Caco-2 (cell line): ENCODE results near the gene CACNB2. TPM values are rescaled to one million over a fixed set of nuclear protein-coding genes. Genes with fewer than 3 reads are reported as not detected.

ENCODE experiments used
- BruUV-seq: library from RNA; stranded (reverse); fragments of 400-500 nt; replicated peaks from 2 replicates; lab custom pipeline; 2021; lab: Mats Ljungman, UMichigan
- CTCF ChIA-PET: fragments of 300-600 bp; sonication (Branson Sonifier 250); formaldehyde crosslinking; loops from one replicate; lab custom pipeline; 2022; ENCODE audit warnings: antibody characterized with exemption; lab: Charles Lee
- POLR2A ChIA-PET: fragments of 300-600 bp; sonication (Branson Sonifier 250); formaldehyde crosslinking; loops from one replicate; lab custom pipeline; 2022; ENCODE audit warnings: antibody characterized with exemption; lab: Charles Lee
- DNase-seq, 2 experiments: peaks; one replicate each; pipeline versions ENCODE4 v3.0.0 to v3.0.0-alpha.2; 2020 to 2022
- H3K27me3 ChIP-seq: replicated peaks from 2 replicates; pipeline ENCODE4 v1.6.0; 2011; ENCODE audit warnings: low read length; ENCODE audit not compliant: control insufficient read depth, insufficient read depth
- H3K36me3 ChIP-seq: 2 replicates; pipeline ENCODE4 v1.5.1; 2011; ENCODE audit warnings: low read length; ENCODE audit not compliant: control insufficient read depth, insufficient read depth
- H3K4me1 ChIP-seq: fragments of 250-450 bp; sonication (Bioruptor Pico); 2 replicates; pipeline ENCODE4 v1.5.1; 2020; ENCODE audit warnings: mild to moderate bottlenecking
- H3K4me3 ChIP-seq: 2 replicates; pipeline ENCODE4 v1.5.1; 2011; ENCODE audit warnings: low read depth, mild to moderate bottlenecking, control low read depth, low read length
- H3K9me3 ChIP-seq: fragments of 250-450 bp; sonication (Bioruptor Pico); 2 replicates; pipeline ENCODE4 v1.5.1; 2020; ENCODE audit warnings: mild to moderate bottlenecking, moderate library complexity
- H3K27ac Mint-ChIP-seq: one replicate; pipeline ENCODE4 v1.8.0; 2022; ENCODE audit warnings: mixed read lengths; ENCODE audit not compliant: unreplicated experiment
- H3K27me3 Mint-ChIP-seq: one replicate; pipeline ENCODE4 v1.8.0; 2022; ENCODE audit warnings: mixed read lengths; ENCODE audit not compliant: insufficient read depth, unreplicated experiment
- H3K36me3 Mint-ChIP-seq: one replicate; pipeline ENCODE4 v1.8.0; 2022; ENCODE audit warnings: mild to moderate bottlenecking, mixed read lengths; ENCODE audit not compliant: insufficient read depth, unreplicated experiment
- H3K4me1 Mint-ChIP-seq: one replicate; pipeline ENCODE4 v1.8.0; 2022; ENCODE audit warnings: low read depth, mixed read lengths; ENCODE audit not compliant: unreplicated experiment
- H3K4me3 Mint-ChIP-seq: one replicate; pipeline ENCODE4 v1.8.0; 2022; ENCODE audit warnings: mild to moderate bottlenecking, moderate library complexity, mixed read lengths; ENCODE audit not compliant: unreplicated experiment
- H3K9me3 Mint-ChIP-seq: one replicate; pipeline ENCODE4 v1.8.0; 2022; ENCODE audit warnings: mixed read lengths; ENCODE audit not compliant: unreplicated experiment
- CTCF ChIP-seq, 2 experiments: fragments of 200-600 bp in 1 of 2; IDR thresholded peaks; 1 replicate in 1 of 2; 2 replicates in 1 of 2; pipeline versions ENCODE4 v1.5.1 to v1.8.0; 2011 to 2022; ENCODE audit warnings: antibody characterized with exemption in 1 of 2, control low read depth in 1 of 2, inconsistent platforms in 1 of 2, low read depth in 1 of 2, low read length in 1 of 2, mild to moderate bottlenecking in 1 of 2, moderate library complexity in 1 of 2; ENCODE audit not compliant: insufficient read depth in 1 of 2, severe bottlenecking in 1 of 2, unreplicated experiment in 1 of 2
- intact Hi-C: fragments of 100-400 bp; cut with micrococcal nuclease; formaldehyde crosslinking; loops from one replicate; pipeline ENCODE4 v1.10.0; 2022; ENCODE audit not compliant: unreplicated experiment
- total RNA-seq: library from RNA; stranded (reverse); gene quantifications from 2 replicates; pipeline ENCODE4 v1.2.3, GENCODE V29; 2022

The CACNB2 gene
- total RNA-seq, 1 experiment from 2014 or later, result 0.98 TPM

- no peaks in the 10 kb centered on the region for H3K36me3 Mint-ChIP-seq
- DNase-seq, result no peak
- no peak overlapping the region for H3K4me3 Mint-ChIP-seq
- no peaks in the 10 kb centered on the region for H3K9me3 Mint-ChIP-seq
- Histone ChIP-seq H3K9me3 (no peaks in the 10 kb centered on the region), H3K36me3 (no peaks in the 10 kb centered on the region), H3K27me3 (no peaks in the 10 kb centered on the region), H3K4me1 (no peaks in the 10 kb centered on the region), H3K4me3 (no peak overlapping the region)
- TF ChIP-seq CTCF (IDR thresholded peaks at IDR 0.05; ENCODE audit: insufficient read depth in 1 of 2, low read depth in 1 of 2, low read length in 1 of 2, severe bottlenecking in 1 of 2, unreplicated experiment in 1 of 2), result no peak
- ChIA-PET POLR2A (no interaction called here), CTCF (no interaction called here)
- intact Hi-C loops, result no loop called here
- no peaks in the 10 kb centered on the region for H3K4me1 Mint-ChIP-seq
- peaks cover 28% of the 10 kb centered on the region for H3K27me3 Mint-ChIP-seq
- BruUV-seq, result no TSS peak
- no peak overlapping the region for H3K27ac Mint-ChIP-seq
Measured at GRCh38 chr10:18235477-18235876, 95.3 kb downstream of the CACNB2 start.

GRCh38 chr10:18236756-18237155, 96.5 kb downstream of the CACNB2 start:
- H3K4me1 Mint-ChIP-seq, result no peaks in the 10 kb centered on the region
- no peaks in the 10 kb centered on the region for H3K36me3 Mint-ChIP-seq
- TF ChIP-seq CTCF (IDR thresholded peaks at IDR 0.05; ENCODE audit: insufficient read depth in 1 of 2, low read depth in 1 of 2, low read length in 1 of 2, severe bottlenecking in 1 of 2, unreplicated experiment in 1 of 2), result no peak
- no peaks in the 10 kb centered on the region for H3K9me3 ChIP-seq
- intact Hi-C loops, result no loop called here
- no peaks in the 10 kb centered on the region for H3K27me3 ChIP-seq
- no TSS peak for BruUV-seq
- DNase-seq, result no peak
- H3K27me3 Mint-ChIP-seq, result peaks cover 26% of the 10 kb centered on the region
- H3K36me3 ChIP-seq, result no peaks in the 10 kb centered on the region
- no peak overlapping the region for H3K4me3 Mint-ChIP-seq
- H3K9me3 Mint-ChIP-seq, result no peaks in the 10 kb centered on the region
- no peak overlapping the region for H3K4me3 ChIP-seq
- no peak overlapping the region for H3K27ac Mint-ChIP-seq
- POLR2A ChIA-PET, result no interaction called here
- CTCF ChIA-PET, result no interaction called here
- no peaks in the 10 kb centered on the region for H3K4me1 ChIP-seq

- BruUV-seq, result no TSS peak
- H3K27ac Mint-ChIP-seq, result no peak overlapping the region
Measured at GRCh38 chr10:18238870-18239485, 98.8 kb downstream of the CACNB2 start.

More at GRCh38 chr10:18238870-18239485, 98.8 kb downstream of the CACNB2 start:
- Mint-ChIP-seq H3K4me1 (no peaks in the 10 kb centered on the region), H3K9me3 (no peaks in the 10 kb centered on the region), H3K4me3 (no peak overlapping the region), H3K27me3 (peaks cover 19% of the 10 kb centered on the region), H3K36me3 (no peaks in the 10 kb centered on the region)
- intact Hi-C loops, result loop anchor here (2.0 kb wide), 2 partner anchors 328 to 392 kb away; no protein-coding TSS in a partner anchor
- DNase-seq, result peak in 1 of 2 experiments; percentile 28
- TF ChIP-seq CTCF (IDR thresholded peaks at IDR 0.05; ENCODE audit: insufficient read depth in 1 of 2, low read depth in 1 of 2, low read length in 1 of 2, severe bottlenecking in 1 of 2, unreplicated experiment in 1 of 2), result peak; percentile 74 to 80
- Histone ChIP-seq H3K4me1 (no peaks in the 10 kb centered on the region), H3K27me3 (no peaks in the 10 kb centered on the region), H3K4me3 (no peak overlapping the region), H3K9me3 (no peaks in the 10 kb centered on the region), H3K36me3 (no peaks in the 10 kb centered on the region)
- ChIA-PET POLR2A (no interaction called here), CTCF (no interaction called here)
